GM15510 (cell line): ENCODE measurements around the gene COL23A1.

ENCODE experiments used
- POLR2A ChIP-seq: IDR thresholded peaks from 3 replicates; pipeline ENCODE4 v1.6.1; 2011; ENCODE audit warnings: borderline replicate concordance; ENCODE audit not compliant: insufficient read length; ENCODE audit errors: extremely low read depth

COL23A1 gene

GRCh38 chr5:178605788-178606187, 15.6 kb upstream of the COL23A1 start:
- no peak for TF ChIP-seq POLR2A

DNA sequence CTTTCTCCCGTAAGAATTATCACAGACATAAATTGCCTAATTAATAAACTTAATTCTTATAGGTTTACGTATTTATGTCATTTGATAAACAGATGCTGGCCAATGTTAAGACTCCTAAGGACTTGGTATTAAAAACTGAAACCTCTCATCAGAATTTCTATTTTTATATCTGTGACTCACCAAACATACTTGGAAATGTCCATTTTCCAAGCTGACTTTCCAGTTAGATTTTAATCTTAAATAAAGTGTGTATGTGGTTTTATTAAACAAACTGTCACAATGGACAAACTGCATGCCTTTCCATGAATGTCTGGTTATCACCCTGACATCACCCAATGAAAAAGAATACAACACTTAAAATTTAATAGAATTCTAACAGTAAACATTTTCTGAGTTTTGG, 12.6 kb upstream of the COL23A1 start:
- TF ChIP-seq POLR2A: no peak

DNA sequence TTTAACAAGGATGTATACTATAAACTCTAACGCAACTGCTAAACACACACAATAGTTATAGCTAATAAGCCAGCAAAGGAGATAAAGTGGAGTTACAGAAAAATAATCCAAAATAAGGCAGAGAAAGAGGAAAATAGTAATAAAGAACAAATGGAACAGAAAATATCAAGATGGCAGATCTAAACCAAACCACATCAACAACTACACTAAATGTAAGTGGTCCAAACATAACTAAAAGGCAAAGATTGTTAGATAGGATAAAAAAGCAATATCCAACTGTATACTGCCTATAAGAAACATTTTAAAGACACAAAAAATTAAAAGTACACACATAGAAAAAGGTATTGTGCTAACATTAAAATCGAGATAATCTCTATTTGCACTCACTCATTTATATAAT, 5.6 kb upstream of the COL23A1 start:
- TF ChIP-seq POLR2A: no peak

DNA sequence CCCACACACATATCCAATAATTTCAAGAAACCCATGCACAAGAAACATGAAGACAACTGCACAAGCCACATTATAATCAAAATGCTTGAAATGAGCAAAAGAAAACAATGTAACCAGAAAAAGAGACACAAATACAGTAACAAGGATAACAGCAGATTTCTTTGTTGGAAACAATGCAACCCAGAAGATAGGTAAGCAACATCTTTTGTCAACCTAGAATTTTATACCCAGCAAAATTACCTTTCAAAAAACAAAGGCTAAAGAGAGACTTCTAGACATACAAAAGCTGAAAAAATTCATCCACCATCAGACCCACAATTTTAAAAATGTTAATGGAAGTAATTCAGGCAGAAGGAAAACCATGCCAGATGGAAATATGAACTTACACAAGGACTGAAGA, 5.0 kb upstream of the COL23A1 start:
- no peak for TF ChIP-seq POLR2A

GRCh38 chr5:178590924-178591423, 781 bp upstream of the COL23A1 start:
- TF ChIP-seq POLR2A: no peak

- TF ChIP-seq POLR2A: no peak
Measured at GRCh38 chr5:178589180-178590140, 733 bp downstream of the COL23A1 start.

DNA sequence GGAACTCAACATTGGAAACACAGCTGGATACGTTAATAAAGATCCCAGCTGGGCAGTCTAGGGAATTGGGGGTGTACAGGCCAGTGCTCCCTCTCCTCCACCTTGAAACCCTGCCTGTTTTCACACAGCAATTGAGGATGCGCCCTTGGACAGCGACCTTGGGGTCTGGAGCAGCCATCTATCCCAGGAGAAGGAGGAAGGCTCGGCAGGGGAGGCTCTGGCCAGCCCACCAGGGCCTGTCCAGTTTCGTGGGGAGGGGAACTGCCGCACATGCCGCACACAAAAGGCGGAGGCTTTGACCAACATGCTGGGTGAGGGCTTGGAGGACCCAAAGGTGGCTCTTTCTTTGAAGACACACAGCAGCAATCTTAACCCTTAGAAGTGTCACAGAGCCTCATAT, 1.4 kb downstream of the COL23A1 start:
- no peak for TF ChIP-seq POLR2A

DNA sequence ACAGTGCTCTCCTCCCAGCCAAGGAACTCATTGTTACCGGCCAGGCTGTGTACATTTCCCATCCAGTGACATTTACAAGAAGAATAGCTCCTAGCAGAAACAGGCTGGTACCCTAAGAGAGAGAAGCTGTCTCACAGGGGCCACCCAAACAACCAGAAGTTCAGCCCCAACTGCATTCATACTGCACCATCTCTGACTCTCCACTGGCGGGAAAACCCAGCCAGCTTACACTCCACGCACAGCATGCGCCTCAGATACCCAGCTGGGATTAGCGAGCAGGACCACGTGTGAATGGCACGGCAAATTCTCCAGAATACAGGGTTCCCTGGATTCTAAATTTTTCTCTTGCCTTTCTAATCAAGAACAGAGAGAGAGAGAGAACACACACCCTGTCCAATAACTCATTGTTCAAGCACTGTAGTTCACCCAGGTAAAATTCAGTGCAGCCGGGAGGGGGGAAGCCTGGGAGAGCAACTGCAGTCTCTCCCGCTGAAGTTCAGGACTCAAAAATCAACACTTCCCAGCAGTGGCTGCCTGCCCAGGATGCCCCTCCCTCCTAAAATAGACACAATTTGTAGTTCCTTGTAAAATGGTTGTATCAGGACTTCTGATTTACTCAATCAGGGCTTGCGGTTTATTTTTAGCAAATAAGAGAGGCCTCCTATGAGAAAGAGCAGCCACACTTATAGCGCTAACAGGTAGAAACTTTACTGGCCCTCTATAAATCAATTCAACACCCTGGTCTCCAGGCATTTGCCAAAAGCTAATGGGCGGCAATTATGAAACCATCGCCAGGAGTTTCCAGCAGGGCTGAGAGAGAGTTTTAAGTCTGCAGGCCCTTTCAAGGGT, 2.2 kb downstream of the COL23A1 start:
- no peak for TF ChIP-seq POLR2A

DNA sequence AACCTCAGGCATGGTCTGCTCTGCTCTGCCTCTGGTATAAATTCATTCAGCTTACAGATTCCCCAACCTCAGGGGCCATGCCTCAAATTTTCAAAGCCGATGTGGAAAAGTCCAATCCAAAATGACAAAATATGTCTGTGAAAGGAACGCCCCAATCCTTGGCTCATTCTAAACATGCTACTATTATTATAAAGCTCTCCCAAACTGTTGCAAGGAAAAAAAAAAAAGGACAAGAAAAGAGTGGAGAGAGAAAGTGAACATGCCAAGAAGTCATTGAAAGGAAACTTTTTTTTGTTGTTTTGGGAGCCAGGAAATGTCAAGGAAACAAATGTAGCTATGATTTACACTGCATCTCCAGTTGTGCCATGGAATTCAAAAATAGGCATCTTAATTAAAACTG, 3.8 kb downstream of the COL23A1 start:
- TF ChIP-seq POLR2A: no peak

DNA sequence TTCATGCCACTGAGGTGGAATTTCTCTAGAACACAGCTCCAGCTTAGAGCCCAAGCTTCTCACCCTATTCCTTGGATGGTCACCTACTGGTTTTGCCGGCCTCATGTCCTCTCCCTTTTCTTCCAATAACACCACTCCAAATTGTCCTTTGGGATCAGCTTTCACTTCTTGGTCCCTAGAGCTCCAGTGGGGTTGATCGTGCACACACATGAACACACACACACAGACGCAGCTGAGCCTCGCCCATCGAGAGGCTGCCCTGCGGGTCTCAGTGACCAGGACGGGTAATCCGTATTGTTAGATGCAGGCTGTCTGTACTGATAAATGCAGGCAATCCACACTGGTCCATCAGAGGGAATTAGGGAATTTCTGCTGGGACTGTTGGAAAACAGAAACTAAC, 6.9 kb downstream of the COL23A1 start:
- no peak for TF ChIP-seq POLR2A

DNA sequence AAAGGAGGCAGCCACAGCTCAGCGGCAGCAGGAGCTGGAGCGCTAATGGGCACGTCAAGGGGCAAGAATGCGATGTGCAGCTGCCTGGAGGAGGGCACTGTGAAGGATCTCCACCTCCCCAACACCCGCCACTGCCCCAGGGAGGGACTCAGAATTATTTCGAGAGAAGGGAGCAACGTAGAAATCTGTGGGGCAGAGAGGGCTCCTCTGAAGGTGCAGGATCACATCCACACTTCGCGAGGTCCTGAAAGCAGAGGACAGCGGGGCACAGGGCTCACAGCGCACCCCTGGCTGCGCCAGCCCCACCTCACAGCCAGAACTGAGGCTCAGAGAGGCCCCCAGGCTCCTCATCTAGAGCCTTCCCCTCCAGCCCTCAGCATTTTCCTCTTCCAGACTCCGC, 7.9 kb downstream of the COL23A1 start:
- no peak for TF ChIP-seq POLR2A

DNA sequence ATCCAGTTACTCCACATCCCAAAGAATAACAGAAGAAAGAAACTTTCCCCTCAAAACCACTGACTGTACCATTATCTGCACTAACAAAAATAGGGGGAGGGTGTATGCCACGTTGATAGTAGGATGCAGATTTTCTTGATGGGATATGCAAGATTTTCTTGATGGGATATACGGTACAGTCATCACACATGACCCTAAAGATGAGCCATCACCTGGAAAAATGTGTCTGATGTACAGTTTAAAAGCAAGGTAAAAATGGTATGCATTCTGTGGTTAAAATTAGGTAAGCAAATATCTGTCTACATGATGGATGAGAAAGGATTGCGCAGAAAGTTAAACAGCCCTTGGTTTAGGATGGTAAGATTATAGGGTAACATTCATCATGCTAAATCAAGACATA, 8.6 kb downstream of the COL23A1 start:
- TF ChIP-seq POLR2A: no peak

DNA sequence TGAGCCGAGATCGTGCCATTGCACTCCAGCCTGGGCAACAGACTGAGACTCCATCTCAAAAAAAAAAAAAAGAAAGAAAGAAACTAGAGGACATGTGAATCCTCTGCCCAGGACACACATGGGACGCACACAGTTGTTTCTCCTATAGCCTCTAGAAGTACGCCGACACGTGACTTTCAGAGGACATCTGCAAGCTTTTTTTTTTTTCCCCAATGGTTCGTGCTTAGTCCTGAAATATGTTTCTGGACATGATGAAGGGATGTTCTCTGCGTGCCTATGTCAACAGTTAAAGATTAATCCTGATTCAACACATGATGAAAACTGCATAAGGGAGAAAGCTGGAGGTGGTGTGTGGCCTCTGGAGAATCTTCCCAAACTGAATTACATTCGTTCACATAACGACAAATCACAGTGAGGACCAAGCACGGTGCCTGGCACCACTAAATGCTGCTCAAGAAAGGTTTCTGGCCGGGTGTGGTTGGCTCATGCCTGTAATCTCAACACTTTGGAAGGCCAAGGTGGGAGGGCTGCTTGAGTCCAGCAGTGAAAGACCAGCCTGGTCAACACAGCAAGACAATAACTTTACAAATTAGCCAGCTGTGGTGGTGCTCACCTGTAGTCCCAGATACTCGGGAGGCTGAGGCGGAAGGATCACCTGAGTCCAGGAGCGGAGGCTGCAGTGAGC, 9.8 kb downstream of the COL23A1 start:
- TF ChIP-seq POLR2A: no peak

- TF ChIP-seq POLR2A: no peak
Measured at GRCh38 chr5:178577944-178578343, 12.2 kb downstream of the COL23A1 start.

DNA sequence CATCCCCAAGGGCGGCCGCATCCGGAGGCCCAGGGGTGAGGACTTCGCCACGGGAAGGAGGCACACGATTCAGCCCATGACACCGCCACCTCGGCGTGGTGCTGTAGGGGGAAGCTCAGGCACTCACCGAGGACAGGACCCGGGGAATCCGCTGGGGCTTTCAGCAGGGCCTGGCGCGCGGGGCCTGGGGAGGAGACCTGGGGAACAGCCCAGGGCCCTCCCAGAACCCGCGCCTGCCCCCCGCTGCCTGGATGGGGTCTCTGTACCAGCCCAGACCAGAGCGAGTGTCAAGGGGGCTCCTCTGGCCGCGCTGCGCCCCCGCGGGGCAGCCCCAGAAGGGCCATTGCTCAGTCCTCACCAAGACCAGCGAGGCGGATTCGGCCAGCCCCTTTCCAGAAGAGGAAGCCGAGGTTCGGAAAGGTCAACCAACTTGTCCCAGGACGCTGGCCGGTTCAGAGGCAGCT, 12.8 kb downstream of the COL23A1 start:
- TF ChIP-seq POLR2A: no peak

- no peak for TF ChIP-seq POLR2A
Measured at GRCh38 chr5:178576591-178577351, 13.4 kb downstream of the COL23A1 start.
